HG03066 (cell line): ENCODE data around the gene HOXA5.

ENCODE experiments used
- ATAC-seq: cut with Tn5 transposase; IDR thresholded peaks from one replicate; pipeline ENCODE4 v1.9.1; 2021; ENCODE audit warnings: low read depth; ENCODE audit not compliant: unreplicated experiment

The HOXA5 gene

GRCh38 chr7:27111042-27111750, 32.3 kb downstream of the HOXA5 start:
- ATAC-seq: no peak

- ATAC-seq: no peak
Measured at GRCh38 chr7:27110186-27111031, 33.1 kb downstream of the HOXA5 start.

GRCh38 chr7:27109466-27110185, 33.9 kb downstream of the HOXA5 start:
- no peak for ATAC-seq

- no peak for ATAC-seq
Measured at GRCh38 chr7:27108390-27109127, 34.9 kb downstream of the HOXA5 start.

- no peak for ATAC-seq
Measured at GRCh38 chr7:27107391-27108381, 35.8 kb downstream of the HOXA5 start.

GRCh38 chr7:27106901-27107240, 36.6 kb downstream of the HOXA5 start:
- no peak for ATAC-seq

GRCh38 chr7:27106181-27106900, 37.1 kb downstream of the HOXA5 start:
- no peak for ATAC-seq

- no peak for ATAC-seq
Measured at GRCh38 chr7:27105301-27106031, 38.0 kb downstream of the HOXA5 start.

- ATAC-seq: no peak
Measured at GRCh38 chr7:27104341-27105058, 39.0 kb downstream of the HOXA5 start.

- ATAC-seq: no peak
Measured at GRCh38 chr7:27103489-27104226, 39.8 kb downstream of the HOXA5 start.

- ATAC-seq: no peak
Measured at GRCh38 chr7:27102581-27103442, 40.7 kb downstream of the HOXA5 start, which contains the start of gene HOXA2. Gene HOXA2 (minus strand): TSS chr7:27102683. CDS start chr7:27102500, 183 bp downstream.

GRCh38 chr7:27101957-27102580, 41.4 kb downstream of the HOXA5 start:
- ATAC-seq: no peak

GRCh38 chr7:27101171-27101956, 42.1 kb downstream of the HOXA5 start:
- no peak for ATAC-seq

GRCh38 chr7:27100694-27101170, 42.7 kb downstream of the HOXA5 start:
- no peak for ATAC-seq
